CD1c-positive myeloid dendritic cell (primary cell): Measurements from ENCODE around the gene GATA6.

Source experiments
- DNase-seq: peaks from one replicate; pipeline ENCODE4 v3.0.0-alpha.2; 2016; ENCODE audit errors: extremely low spot score

Gene GATA6

DNA sequence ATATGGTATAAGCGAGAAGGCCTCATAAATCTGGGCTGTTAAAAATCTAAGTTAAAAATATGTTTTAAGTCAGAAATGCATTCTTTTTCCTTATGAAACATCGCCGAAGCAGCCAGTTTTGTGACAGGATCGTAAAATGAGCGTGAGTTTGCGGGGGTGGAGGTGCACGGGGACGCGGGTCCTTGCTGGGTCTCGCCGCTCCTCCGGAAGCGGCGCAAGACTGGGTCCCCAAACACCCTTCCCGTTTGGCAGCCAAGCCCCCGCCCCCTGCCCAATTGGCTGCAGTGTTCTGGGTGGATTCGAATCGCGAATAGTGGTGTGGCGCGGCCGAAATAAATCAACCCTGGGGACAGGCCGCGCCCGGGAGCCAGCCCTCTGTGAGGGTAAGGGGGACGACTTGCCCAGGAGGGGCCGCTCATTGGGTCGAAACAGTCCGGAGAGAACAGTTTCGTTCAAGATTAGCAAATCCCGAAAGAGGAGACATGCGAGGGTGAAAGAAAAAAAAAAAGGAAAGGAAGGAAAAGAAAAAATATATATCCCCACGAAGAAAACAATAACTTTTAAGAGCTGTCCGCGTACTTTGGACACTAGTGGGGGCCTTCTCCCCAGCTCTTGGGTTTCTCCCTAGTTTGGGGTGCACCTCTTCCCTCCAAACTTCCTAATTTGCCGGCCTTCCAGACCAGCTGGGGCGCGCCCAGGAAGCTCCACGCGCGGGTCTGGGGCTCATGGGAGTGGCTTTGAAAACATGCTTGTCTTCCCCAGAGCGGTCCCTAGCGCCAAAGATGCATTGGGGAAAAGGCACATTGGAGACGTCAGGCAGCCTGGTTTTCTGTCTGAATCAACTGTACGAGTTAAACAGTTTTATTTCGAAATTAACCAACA, 3.1 kb upstream of the GATA6 start:
- no peak for DNase-seq

GRCh38 chr18:22167091-22167470, 2.3 kb upstream of the GATA6 start:
- no peak for DNase-seq

DNA sequence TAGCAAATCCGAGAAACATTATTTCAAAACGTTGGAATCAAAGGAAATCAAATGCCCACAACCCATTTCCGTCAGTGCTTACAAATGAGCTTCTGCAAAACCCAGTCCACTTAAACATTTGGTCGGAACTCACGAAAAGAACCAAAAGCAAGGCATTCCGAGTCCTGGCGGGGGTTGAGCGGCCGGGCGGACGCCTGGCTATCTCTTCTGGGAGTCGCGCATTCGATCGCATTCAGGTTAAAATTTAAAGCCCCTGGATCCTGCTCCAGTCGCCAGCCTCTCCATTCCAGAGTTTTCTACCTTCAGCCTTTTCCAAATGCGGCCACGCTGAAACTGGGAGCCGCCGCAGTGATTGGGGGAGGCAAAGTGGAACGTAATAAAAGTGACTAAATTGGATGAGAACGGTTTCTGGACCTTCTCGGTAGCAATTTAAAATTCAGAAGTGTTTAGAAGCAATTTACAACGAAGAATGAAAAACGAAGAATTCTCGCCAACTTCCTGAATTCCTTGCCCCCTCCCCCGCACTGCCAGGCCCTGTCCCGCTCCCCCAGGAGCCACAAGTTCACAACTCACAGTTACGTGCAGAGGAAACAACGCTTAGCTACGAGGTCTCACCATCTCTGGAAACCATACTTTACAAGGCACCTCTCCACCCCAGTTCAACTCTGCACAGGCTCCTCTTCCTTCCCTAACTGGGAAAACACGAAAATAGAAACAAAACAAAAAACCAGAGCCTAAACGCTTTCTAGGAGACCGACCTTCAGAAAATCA, 1.7 kb upstream of the GATA6 start:
- DNase-seq = no peak

- DNase-seq = peak; percentile 12
These were observed 948 bp upstream of the GATA6 start for GRCh38 chr18:22168360-22168921.

- DNase-seq = no peak
These were observed 566 bp downstream of the GATA6 start for GRCh38 chr18:22169889-22170420.

DNA sequence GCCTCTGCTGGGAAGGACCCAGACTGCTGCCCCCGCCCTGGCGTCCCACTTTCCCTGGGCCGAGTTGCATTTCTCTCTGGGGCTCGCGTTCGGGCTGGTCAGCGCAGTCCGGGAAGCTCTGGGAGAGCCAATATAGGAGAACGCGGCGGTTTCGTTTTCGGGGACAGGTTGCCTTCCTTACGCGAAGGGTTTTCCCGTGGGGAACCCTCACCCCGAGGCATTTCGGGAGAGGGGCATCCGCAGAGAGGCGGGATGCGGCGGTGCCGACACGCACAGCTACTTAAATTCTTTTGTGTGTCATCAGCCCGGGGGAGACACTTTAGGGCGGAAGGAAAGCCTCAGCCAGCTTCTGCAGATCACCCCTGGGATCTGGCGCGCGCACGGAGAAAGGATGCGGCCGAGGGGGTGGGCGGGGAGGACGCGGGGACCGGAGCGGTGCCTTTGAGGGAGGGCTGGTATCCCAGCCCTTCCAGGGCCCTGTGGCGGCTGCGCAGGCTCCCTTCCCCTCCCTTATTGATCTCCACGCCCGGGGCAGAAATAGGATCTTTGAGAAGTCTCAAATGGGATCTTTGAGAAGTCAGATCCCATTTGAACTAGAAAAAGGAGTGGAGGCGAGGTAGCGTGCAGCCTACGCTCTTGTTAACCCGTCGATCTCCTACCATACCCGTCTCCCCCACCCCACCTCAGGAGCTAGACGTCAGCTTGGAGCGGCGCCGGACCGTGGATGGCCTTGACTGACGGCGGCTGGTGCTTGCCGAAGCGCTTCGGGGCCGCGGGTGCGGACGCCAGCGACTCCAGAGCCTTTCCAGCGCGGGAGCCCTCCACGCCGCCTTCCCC, 1.2 kb downstream of the GATA6 start:
- DNase-seq = no peak

DNA sequence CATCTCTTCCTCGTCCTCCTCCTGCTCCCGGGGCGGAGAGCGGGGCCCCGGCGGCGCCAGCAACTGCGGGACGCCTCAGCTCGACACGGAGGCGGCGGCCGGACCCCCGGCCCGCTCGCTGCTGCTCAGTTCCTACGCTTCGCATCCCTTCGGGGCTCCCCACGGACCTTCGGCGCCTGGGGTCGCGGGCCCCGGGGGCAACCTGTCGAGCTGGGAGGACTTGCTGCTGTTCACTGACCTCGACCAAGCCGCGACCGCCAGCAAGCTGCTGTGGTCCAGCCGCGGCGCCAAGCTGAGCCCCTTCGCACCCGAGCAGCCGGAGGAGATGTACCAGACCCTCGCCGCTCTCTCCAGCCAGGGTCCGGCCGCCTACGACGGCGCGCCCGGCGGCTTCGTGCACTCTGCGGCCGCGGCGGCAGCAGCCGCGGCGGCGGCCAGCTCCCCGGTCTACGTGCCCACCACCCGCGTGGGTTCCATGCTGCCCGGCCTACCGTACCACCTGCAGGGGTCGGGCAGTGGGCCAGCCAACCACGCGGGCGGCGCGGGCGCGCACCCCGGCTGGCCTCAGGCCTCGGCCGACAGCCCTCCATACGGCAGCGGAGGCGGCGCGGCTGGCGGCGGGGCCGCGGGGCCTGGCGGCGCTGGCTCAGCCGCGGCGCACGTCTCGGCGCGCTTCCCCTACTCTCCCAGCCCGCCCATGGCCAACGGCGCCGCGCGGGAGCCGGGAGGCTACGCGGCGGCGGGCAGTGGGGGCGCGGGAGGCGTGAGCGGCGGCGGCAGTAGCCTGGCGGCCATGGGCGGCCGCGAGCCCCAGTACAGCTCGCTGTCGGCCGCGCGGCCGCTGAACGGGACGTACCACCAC, 2.1 kb downstream of the GATA6 start:
- DNase-seq = no peak

GRCh38 chr18:22172120-22172582, 2.8 kb downstream of the GATA6 start:
- no peak for DNase-seq

DNA sequence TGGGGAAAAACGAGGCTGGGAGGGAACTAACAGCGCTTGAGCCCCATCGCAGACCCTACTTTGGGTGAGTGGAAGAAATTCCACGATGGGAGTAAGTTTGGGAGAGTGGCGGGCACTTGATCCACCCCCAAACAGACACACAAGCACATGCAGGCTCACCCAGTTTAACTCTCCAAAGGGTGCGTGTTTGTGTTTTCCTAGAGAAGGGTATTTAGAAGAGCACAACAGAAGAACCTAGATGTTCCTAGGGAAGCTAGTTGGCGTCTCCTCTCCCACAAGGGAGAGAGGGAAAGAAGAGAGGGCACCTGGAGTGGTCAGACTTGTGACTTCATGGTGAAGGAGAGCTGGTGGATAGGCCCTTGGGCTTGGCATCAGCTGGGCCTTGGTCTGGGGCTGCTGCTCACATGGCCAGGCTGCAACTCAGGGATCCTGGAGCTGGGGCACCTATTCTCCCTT, 3.2 kb downstream of the GATA6 start:
- DNase-seq = no peak

GRCh38 chr18:22173221-22173927, 4.0 kb downstream of the GATA6 start:
- no peak for DNase-seq

DNA sequence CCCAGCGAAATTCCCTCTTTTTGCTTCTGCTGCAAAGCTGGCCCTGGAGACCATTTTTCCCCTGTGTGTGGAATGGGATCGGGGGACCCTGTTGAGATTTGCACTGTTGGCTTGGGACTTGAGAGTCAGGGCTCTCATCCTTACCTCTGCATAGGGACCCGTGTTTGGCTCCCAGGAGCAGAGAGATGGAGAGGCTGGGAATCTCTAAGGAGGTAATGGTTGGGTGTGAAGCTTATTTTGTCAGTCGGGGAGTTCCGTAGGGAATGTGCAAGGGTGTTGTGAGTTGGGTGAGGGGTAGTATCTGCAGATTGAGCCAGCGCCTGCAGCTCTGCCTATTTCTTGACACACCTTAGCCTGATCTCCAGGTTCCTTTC, 4.5 kb downstream of the GATA6 start:
- no peak for DNase-seq

DNA sequence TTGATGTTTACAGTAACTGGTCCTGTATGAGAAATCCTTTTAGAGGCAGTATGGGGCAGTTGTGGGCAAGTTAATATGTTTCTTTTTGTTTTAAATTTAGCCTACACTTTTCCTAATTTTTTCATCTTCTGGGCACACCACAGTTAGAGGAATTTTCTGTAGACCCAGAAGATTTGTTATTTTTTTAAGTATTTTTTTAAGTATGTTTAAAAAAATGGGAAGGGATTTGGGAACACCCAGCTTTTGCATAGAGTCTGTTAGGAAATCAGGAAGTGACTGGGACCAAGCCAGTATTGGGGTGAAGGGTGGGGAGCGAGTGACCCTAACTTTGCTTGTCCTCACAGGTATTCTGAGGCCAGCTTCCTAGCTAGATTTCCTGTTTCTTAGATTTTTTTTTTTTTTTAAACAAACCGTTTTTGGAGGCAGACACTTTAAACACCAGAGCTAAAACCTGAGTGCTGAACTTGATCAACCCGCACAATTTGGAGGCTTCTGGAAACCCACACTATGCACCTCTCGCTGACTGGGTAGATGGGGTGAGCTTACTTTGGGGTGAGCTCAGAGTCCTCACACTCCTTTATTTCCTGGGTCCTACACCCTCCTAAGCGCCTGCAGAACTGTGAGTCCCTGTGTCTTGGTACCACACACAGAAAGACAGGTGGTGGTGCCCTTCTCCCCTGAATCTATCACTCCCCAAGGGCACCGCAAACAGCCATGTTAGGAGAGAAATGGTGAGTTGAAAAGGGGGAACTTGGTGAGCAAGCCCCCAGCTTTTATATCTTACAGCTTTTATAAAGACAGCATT, 5.2 kb downstream of the GATA6 start:
- DNase-seq = no peak

GRCh38 chr18:22175346-22175745, 6.0 kb downstream of the GATA6 start:
- no peak for DNase-seq

GRCh38 chr18:22176420-22177326, 7.3 kb downstream of the GATA6 start:
- no peak for DNase-seq

- DNase-seq = no peak
These were observed 8.0 kb downstream of the GATA6 start for GRCh38 chr18:22177327-22177871.

GRCh38 chr18:22179174-22179573, 9.8 kb downstream of the GATA6 start:
- no peak for DNase-seq

- no peak for DNase-seq
These were observed 10.2 kb downstream of the GATA6 start for GRCh38 chr18:22179631-22180030.

DNA sequence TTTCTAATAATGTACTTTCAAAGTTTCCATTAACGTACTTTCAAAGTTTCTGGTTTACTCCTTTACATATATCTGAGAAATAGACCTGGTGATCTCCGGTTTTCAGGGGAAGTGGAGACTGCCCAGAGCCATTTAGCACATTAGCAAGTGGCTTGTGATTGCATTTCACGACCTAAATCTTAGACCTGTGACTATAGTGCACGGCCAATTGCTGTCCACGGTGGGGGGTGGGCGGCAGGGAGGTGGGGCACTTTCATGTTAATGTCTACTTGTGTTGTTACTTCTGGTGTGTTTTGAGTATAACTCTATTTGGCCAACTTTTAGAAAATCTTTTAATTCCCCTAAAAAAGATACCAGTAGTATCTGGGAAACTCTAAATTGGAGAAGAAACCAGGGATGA, 11.3 kb downstream of the GATA6 start:
- DNase-seq = no peak
